ENCODE data around the gene TEAD2. TPM values are rescaled to one million over a fixed set of nuclear protein-coding genes. Genes with fewer than 3 reads are reported as not detected.

The TEAD2 gene
- total and polyA plus RNA-seq, 2 of the 13 experiments (the other 11 are each of a cell fraction or from before 2014, with no cell fraction given) = 10.8 to 12.5 TPM

- TF ChIP-seq, protein P1, sequence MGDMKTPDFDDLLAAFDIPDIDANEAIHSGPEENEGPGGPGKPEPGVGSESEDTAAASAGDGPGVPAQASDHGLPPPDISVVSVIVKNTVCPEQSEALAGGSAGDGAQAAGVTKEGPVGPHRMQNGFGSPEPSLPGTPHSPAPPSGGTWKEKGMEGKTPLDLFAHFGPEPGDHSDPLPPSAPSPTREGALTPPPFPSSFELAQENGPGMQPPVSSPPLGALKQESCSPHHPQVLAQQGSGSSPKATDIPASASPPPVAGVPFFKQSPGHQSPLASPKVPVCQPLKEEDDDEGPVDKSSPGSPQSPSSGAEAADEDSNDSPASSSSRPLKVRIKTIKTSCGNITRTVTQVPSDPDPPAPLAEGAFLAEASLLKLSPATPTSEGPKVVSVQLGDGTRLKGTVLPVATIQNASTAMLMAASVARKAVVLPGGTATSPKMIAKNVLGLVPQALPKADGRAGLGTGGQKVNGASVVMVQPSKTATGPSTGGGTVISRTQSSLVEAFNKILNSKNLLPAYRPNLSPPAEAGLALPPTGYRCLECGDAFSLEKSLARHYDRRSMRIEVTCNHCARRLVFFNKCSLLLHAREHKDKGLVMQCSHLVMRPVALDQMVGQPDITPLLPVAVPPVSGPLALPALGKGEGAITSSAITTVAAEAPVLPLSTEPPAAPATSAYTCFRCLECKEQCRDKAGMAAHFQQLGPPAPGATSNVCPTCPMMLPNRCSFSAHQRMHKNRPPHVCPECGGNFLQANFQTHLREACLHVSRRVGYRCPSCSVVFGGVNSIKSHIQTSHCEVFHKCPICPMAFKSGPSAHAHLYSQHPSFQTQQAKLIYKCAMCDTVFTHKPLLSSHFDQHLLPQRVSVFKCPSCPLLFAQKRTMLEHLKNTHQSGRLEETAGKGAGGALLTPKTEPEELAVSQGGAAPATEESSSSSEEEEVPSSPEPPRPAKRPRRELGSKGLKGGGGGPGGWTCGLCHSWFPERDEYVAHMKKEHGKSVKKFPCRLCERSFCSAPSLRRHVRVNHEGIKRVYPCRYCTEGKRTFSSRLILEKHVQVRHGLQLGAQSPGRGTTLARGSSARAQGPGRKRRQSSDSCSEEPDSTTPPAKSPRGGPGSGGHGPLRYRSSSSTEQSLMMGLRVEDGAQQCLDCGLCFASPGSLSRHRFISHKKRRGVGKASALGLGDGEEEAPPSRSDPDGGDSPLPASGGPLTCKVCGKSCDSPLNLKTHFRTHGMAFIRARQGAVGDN (CRISPR knock-in tag; IDR thresholded peaks at IDR 0.05) = peak; percentile 75
- TF ChIP-seq ARNTL (CRISPR knock-in tag; IDR thresholded peaks at IDR 0.05) (no peak), ZNF550 (CRISPR knock-in tag; IDR thresholded peaks at IDR 0.05; ENCODE audit: borderline replicate concordance) (no peak), ZNF501 (CRISPR knock-in tag; IDR thresholded peaks at IDR 0.05) (peak; percentile 57), ZNF234 (CRISPR knock-in tag; conservative IDR thresholded peaks at IDR 0.05) (0 out of 2 replicates have a peak, but pooled peaks have one; percentile 36), ZNF180 (CRISPR knock-in tag; IDR thresholded peaks at IDR 0.05; ENCODE audit: borderline replicate concordance, low read depth) (no peak), RARG (CRISPR knock-in tag; IDR thresholded peaks at IDR 0.05; ENCODE audit: low read depth) (no peak), ZNF350 (CRISPR knock-in tag; IDR thresholded peaks at IDR 0.05; ENCODE audit: borderline replicate concordance, low read depth) (peak; percentile 51; the same call in 1 of the 2 replicates), PHF8 (CRISPR knock-in tag; IDR thresholded peaks at IDR 0.05) (no peak), PAX8 (CRISPR knock-in tag; IDR thresholded peaks at IDR 0.05; ENCODE audit: borderline replicate concordance) (no peak), HCFC1 (IDR thresholded peaks at IDR 0.05; ENCODE audit: low read depth, low read length) (no peak; the same call in 1 of the 2 replicates), CBX1 (IDR thresholded peaks at IDR 0.05; ENCODE audit: low read depth) (no peak), TOPORS (CRISPR knock-in tag; IDR thresholded peaks at IDR 0.05) (no peak), ZNF766 (CRISPR knock-in tag; IDR thresholded peaks at IDR 0.05; ENCODE audit: borderline replicate concordance) (no peak), ZNF430 (CRISPR knock-in tag; IDR thresholded peaks at IDR 0.05) (no peak), RFXAP (CRISPR knock-in tag; IDR thresholded peaks at IDR 0.05; ENCODE audit: borderline replicate concordance) (no peak), ZNF678 (CRISPR knock-in tag; IDR thresholded peaks at IDR 0.05) (no peak), ZNF75D (CRISPR knock-in tag; IDR thresholded peaks at IDR 0.05; ENCODE audit: borderline replicate concordance) (no peak), AHR (CRISPR knock-in tag; IDR thresholded peaks at IDR 0.05) (no peak), ZNF891 (CRISPR knock-in tag; IDR thresholded peaks at IDR 0.05) (peak; percentile 50; the same call in 1 of the 2 replicates), SALL1 (CRISPR knock-in tag; IDR thresholded peaks at IDR 0.05) (no peak; the same call in 1 of the 2 replicates), TEF (CRISPR knock-in tag; IDR thresholded peaks at IDR 0.05) (no peak)
- TF ChIP-seq, protein P2, sequence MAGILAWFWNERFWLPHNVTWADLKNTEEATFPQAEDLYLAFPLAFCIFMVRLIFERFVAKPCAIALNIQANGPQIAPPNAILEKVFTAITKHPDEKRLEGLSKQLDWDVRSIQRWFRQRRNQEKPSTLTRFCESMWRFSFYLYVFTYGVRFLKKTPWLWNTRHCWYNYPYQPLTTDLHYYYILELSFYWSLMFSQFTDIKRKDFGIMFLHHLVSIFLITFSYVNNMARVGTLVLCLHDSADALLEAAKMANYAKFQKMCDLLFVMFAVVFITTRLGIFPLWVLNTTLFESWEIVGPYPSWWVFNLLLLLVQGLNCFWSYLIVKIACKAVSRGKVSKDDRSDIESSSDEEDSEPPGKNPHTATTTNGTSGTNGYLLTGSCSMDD (CRISPR knock-in tag; IDR thresholded peaks at IDR 0.05) = no peak
- TF ChIP-seq, protein P3, sequence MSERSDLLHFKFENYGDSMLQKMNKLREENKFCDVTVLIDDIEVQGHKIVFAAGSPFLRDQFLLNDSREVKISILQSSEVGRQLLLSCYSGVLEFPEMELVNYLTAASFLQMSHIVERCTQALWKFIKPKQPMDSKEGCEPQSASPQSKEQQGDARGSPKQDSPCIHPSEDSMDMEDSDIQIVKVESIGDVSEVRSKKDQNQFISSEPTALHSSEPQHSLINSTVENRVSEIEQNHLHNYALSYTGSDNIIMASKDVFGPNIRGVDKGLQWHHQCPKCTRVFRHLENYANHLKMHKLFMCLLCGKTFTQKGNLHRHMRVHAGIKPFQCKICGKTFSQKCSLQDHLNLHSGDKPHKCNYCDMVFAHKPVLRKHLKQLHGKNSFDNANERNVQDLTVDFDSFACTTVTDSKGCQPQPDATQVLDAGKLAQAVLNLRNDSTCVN (CRISPR knock-in tag; IDR thresholded peaks at IDR 0.05; ENCODE audit: borderline replicate concordance) = peak; percentile 86
These were observed 1.3 kb upstream of the TEAD2 start, which contains the start of gene DKKL1 (continued) for GRCh38 chr19:49363268-49364082.

Data from HepG2 (cell line).